Measurements from ENCODE around the gene FAF1. TPM values are rescaled to one million over a fixed set of nuclear protein-coding genes. Genes with fewer than 3 reads are reported as not detected.

FAF1 gene
- total and polyA plus RNA-seq, 2 donors (not counting 1 experiment from before 2014, with no cell fraction given), result 39.6 to 40.0 TPM

GRCh38 chr1:50996083-50996482 lies 36.0 kb upstream of the FAF1 start:
- Histone ChIP-seq H3K27me3 (ENCODE audit: control insufficient read depth, insufficient read depth, low read length) (no peaks in the 10 kb centered on the region), H3K9me3 (ENCODE audit: control insufficient read depth, insufficient read depth, low read depth, low read length) (no peaks in the 10 kb centered on the region), H3K4me2 (ENCODE audit: extremely low read depth, insufficient read depth, low read length) (no peak overlapping the region), H3K9ac (ENCODE audit: insufficient read depth, low read length) (no peak overlapping the region), H3K4me1 (ENCODE audit: control insufficient read depth, extremely low read depth, insufficient read depth, low read length) (no peaks in the 10 kb centered on the region), H3K36me3 (ENCODE audit: control insufficient read depth, insufficient read depth, low read length) (no peaks in the 10 kb centered on the region), H3K4me3 (replicated peaks in 1 of 4; ENCODE audit: control extremely low read depth in 1 of 4, insufficient read depth in 1 of 4, low read depth in 3 of 4, low read length in 4 of 4) (no peak overlapping the region), H3K27ac (ENCODE audit: insufficient read depth, low read length) (no peak overlapping the region), H4K20me1 (ENCODE audit: control insufficient read depth, extremely low read depth, insufficient read depth, low read length) (no peaks in the 10 kb centered on the region), H2AFZ (ENCODE audit: low read length) (no peak overlapping the region), H3K79me2 (ENCODE audit: control insufficient read depth, insufficient read depth, low read length) (no peaks in the 10 kb centered on the region)
- TF ChIP-seq, protein P1, sequence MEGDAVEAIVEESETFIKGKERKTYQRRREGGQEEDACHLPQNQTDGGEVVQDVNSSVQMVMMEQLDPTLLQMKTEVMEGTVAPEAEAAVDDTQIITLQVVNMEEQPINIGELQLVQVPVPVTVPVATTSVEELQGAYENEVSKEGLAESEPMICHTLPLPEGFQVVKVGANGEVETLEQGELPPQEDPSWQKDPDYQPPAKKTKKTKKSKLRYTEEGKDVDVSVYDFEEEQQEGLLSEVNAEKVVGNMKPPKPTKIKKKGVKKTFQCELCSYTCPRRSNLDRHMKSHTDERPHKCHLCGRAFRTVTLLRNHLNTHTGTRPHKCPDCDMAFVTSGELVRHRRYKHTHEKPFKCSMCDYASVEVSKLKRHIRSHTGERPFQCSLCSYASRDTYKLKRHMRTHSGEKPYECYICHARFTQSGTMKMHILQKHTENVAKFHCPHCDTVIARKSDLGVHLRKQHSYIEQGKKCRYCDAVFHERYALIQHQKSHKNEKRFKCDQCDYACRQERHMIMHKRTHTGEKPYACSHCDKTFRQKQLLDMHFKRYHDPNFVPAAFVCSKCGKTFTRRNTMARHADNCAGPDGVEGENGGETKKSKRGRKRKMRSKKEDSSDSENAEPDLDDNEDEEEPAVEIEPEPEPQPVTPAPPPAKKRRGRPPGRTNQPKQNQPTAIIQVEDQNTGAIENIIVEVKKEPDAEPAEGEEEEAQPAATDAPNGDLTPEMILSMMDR (conservative IDR thresholded peaks at IDR 0.05 in 1 of 2, IDR thresholded peaks at IDR 0.05 in 1 of 2; ENCODE audit: low read depth in 1 of 2, low read length in 2 of 2), result no peak
- no peak for TF ChIP-seq EZH2 (IDR thresholded peaks at IDR 0.05; ENCODE audit: low read length, missing control alignments)
- no peak for DNase-seq (ENCODE audit: low read depth in 2 of 2)

- Histone ChIP-seq H3K36me3 (ENCODE audit: control insufficient read depth, insufficient read depth, low read length) (no peaks in the 10 kb centered on the region), H3K9me3 (ENCODE audit: control insufficient read depth, insufficient read depth, low read depth, low read length) (no peaks in the 10 kb centered on the region), H3K27ac (ENCODE audit: insufficient read depth, low read length) (no peak overlapping the region), H3K27me3 (ENCODE audit: control insufficient read depth, insufficient read depth, low read length) (no peaks in the 10 kb centered on the region), H3K4me3 (replicated peaks in 1 of 4; ENCODE audit: control extremely low read depth in 1 of 4, insufficient read depth in 1 of 4, low read depth in 3 of 4, low read length in 4 of 4) (no peak overlapping the region), H2AFZ (ENCODE audit: low read length) (no peak overlapping the region), H3K4me2 (ENCODE audit: extremely low read depth, insufficient read depth, low read length) (no peak overlapping the region), H3K79me2 (ENCODE audit: control insufficient read depth, insufficient read depth, low read length) (no peaks in the 10 kb centered on the region), H4K20me1 (ENCODE audit: control insufficient read depth, extremely low read depth, insufficient read depth, low read length) (no peaks in the 10 kb centered on the region), H3K9ac (ENCODE audit: insufficient read depth, low read length) (no peak overlapping the region), H3K4me1 (ENCODE audit: control insufficient read depth, extremely low read depth, insufficient read depth, low read length) (no peaks in the 10 kb centered on the region)
- no peak for DNase-seq (ENCODE audit: low read depth in 2 of 2)
- TF ChIP-seq EZH2 (IDR thresholded peaks at IDR 0.05; ENCODE audit: low read length, missing control alignments), result no peak
- TF ChIP-seq, protein P1 (conservative IDR thresholded peaks at IDR 0.05 in 1 of 2, IDR thresholded peaks at IDR 0.05 in 1 of 2; ENCODE audit: low read depth in 1 of 2, low read length in 2 of 2), result no peak
Observed at GRCh38 chr1:50995651-50996050, 35.6 kb upstream of the FAF1 start.

- H3K36me3 ChIP-seq (ENCODE audit: control insufficient read depth, insufficient read depth, low read length), result no peaks in the 10 kb centered on the region
- H3K79me2 ChIP-seq (ENCODE audit: control insufficient read depth, insufficient read depth, low read length), result no peaks in the 10 kb centered on the region
- TF ChIP-seq EZH2 (IDR thresholded peaks at IDR 0.05; ENCODE audit: low read length, missing control alignments), result no peak
- TF ChIP-seq, protein P1 (conservative IDR thresholded peaks at IDR 0.05 in 1 of 2, IDR thresholded peaks at IDR 0.05 in 1 of 2; ENCODE audit: low read depth in 1 of 2, low read length in 2 of 2), result no peak
- no peaks in the 10 kb centered on the region for H3K4me1 ChIP-seq (ENCODE audit: control insufficient read depth, extremely low read depth, insufficient read depth, low read length)
- H3K9me3 ChIP-seq (ENCODE audit: control insufficient read depth, insufficient read depth, low read depth, low read length), result no peaks in the 10 kb centered on the region
- no peak overlapping the region for H3K4me3 ChIP-seq (replicated peaks in 1 of 4; ENCODE audit: control extremely low read depth in 1 of 4, insufficient read depth in 1 of 4, low read depth in 3 of 4, low read length in 4 of 4)
- no peak overlapping the region for H2AFZ ChIP-seq (ENCODE audit: low read length)
- H3K9ac ChIP-seq (ENCODE audit: insufficient read depth, low read length), result no peak overlapping the region
- DNase-seq (ENCODE audit: low read depth in 2 of 2), result no peak
- no peak overlapping the region for H3K4me2 ChIP-seq (ENCODE audit: extremely low read depth, insufficient read depth, low read length)
- no peaks in the 10 kb centered on the region for H4K20me1 ChIP-seq (ENCODE audit: control insufficient read depth, extremely low read depth, insufficient read depth, low read length)
- no peak overlapping the region for H3K27ac ChIP-seq (ENCODE audit: insufficient read depth, low read length)
- no peaks in the 10 kb centered on the region for H3K27me3 ChIP-seq (ENCODE audit: control insufficient read depth, insufficient read depth, low read length)
Observed at GRCh38 chr1:50994997-50995396, 34.9 kb upstream of the FAF1 start.
